ENCODE measurements around the gene CDK6. TPM values are rescaled to one million over a fixed set of nuclear protein-coding genes. Genes with fewer than 3 reads are reported as not detected.
A peak's percentile ranks its signal among the peaks of the same experiment; 100 is the strongest.

CDK6 gene
- total RNA-seq, 2 donors from 2014 or later = 32.6 to 35.0 TPM

- Histone ChIP-seq H3K27me3 (no peaks in the 10 kb centered on the region), H3K27ac (no peak overlapping the region), H3K36me3 (replicated peaks in 1 of 2; ENCODE audit: insufficient read depth in 1 of 2, low read depth in 2 of 2) (no peaks in the 10 kb centered on the region), H3K9me3 (no peaks in the 10 kb centered on the region), H3K4me1 (peaks cover 26% of the 10 kb centered on the region), H3K4me3 (no peak overlapping the region)
- TF ChIP-seq CTCF (IDR thresholded peaks at IDR 0.05) (no peak), POLR2A (IDR thresholded peaks at IDR 0.05) (no peak)
- no peak for ATAC-seq
- 95 to 96% methylated on average over 5 of the region's 5 CpGs for WGBS, 2 donors
- intact Hi-C loops (cut with DNase I) = no loop called here
- DNase-seq = no peak
Measured at GRCh38 chr7:92636018-92636560, 200.3 kb downstream of the CDK6 start.

- 45 to 57% methylated on average over 4 of the region's 4 CpGs for WGBS, 2 donors
Measured at GRCh38 chr7:92635538-92635937, 200.8 kb downstream of the CDK6 start.

GRCh38 chr7:92634924-92635519, 201.4 kb downstream of the CDK6 start:
- Histone ChIP-seq H3K4me1 (peaks cover 26% of the 10 kb centered on the region), H3K27ac (peak overlapping the region in 1 of 4 donors; percentile 79), H3K27me3 (no peaks in the 10 kb centered on the region), H3K4me3 (no peak overlapping the region), H3K9me3 (no peaks in the 10 kb centered on the region), H3K36me3 (replicated peaks in 1 of 2; ENCODE audit: insufficient read depth in 1 of 2, low read depth in 2 of 2) (no peaks in the 10 kb centered on the region)
- intact Hi-C loops (cut with DNase I) = no loop called here
- 37 to 43% methylated on average over 4 of the region's 4 CpGs for WGBS, 2 donors
- peak; percentile 60 for ATAC-seq
- no peak for DNase-seq
- no peak for TF ChIP-seq CTCF (IDR thresholded peaks at IDR 0.05)
- TF ChIP-seq POLR2A (IDR thresholded peaks at IDR 0.05) = no peak

More at GRCh38 chr7:92635538-92635937, 200.8 kb downstream of the CDK6 start:
- H3K4me3 ChIP-seq = no peak overlapping the region
- no peaks in the 10 kb centered on the region for H3K36me3 ChIP-seq (replicated peaks in 1 of 2; ENCODE audit: insufficient read depth in 1 of 2, low read depth in 2 of 2)
- intact Hi-C loops (cut with DNase I) = no loop called here
- H3K27me3 ChIP-seq = no peaks in the 10 kb centered on the region
- no peaks in the 10 kb centered on the region for H3K9me3 ChIP-seq
- TF ChIP-seq POLR2A (IDR thresholded peaks at IDR 0.05) (no peak), CTCF (IDR thresholded peaks at IDR 0.05) (no peak)
- H3K4me1 ChIP-seq = peaks cover 26% of the 10 kb centered on the region
- ATAC-seq (no peak), DNase-seq (no peak)
- H3K27ac ChIP-seq = peak overlapping the region in 1 of 4 donors; percentile 79

- no peak for ATAC-seq
- Histone ChIP-seq H3K36me3 (replicated peaks in 1 of 2; ENCODE audit: insufficient read depth in 1 of 2, low read depth in 2 of 2) (no peaks in the 10 kb centered on the region), H3K4me3 (no peak overlapping the region), H3K27ac (peak overlapping the region in 2 of 4 donors; percentile 47 to 79), H3K27me3 (no peaks in the 10 kb centered on the region), H3K9me3 (no peaks in the 10 kb centered on the region), H3K4me1 (peaks cover 26% of the 10 kb centered on the region)
- no peak for TF ChIP-seq CTCF (IDR thresholded peaks at IDR 0.05)
- no peak for TF ChIP-seq POLR2A (IDR thresholded peaks at IDR 0.05)
- no peak for DNase-seq
- intact Hi-C loops (cut with DNase I) = no loop called here
- 54 to 71% methylated on average over 1 of the region's 1 CpG for WGBS, 2 donors
Measured at GRCh38 chr7:92634205-92634604, 202.2 kb downstream of the CDK6 start.
